GM21528 (cell line): ENCODE measurements around the gene SERPIND1.
"Not testable (repeated sequence)": the region's sequence is repeated elsewhere in the genome, so short reads cannot be mapped to it uniquely, and the experiment has no call there.

Source experiments
- ATAC-seq: cut with Tn5 transposase; IDR thresholded peaks from one replicate; pipeline ENCODE4 v1.9.1; 2021; ENCODE audit warnings: mild to moderate bottlenecking, moderate library complexity; ENCODE audit not compliant: unreplicated experiment, low FRiP score

SERPIND1 gene

DNA sequence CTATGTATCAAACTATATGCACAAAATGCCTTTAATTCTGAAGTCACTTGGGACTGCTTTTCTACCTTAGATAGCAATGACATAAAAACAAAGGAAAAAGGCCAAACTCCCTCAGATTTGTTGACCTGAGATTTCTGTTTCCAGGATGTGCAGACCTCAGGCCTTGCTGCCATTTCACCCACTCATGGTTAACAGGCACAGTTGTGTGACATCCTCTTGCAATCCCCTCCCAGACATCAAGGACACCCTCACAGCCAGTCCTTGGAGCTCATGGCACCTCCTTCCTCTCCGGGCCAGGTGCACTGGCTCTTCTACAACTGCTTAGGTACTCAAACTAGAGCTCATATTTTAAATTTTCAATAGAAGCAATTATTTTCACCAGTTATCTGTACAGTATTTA is 37.3 kb downstream of the SERPIND1 start:
- ATAC-seq = no peak

DNA sequence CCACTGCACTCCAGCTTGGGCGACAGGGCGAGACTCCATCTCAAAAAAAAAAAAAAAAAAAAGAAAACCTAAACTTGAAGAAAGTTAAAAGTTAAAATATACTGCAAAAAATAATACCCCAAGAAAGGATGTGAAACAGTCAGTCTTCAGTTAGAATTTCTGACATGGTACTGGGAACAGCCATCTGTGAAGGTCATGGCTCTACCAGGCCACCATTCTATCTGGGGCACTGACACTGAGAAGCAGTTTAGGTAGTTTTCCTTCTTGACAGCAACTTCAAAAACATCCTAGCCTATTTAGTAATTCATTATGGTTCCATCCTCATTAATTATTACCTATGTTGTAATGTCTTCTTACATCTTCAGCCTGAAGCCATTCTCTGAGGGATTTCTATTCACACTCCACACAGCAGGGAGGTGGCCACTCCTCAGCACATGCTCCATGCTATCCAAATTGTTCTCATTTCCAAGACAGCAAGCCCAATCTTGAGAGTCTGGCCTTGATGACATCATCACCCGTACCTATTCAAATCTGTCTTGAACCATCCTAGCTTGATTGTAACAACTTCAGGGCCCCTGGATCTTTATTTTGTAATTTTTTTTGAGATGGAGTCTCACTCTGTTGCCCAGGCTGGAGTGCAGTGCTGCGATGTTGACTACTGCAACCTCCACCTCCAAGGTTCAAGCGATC is 38.2 kb downstream of the SERPIND1 start:
- ATAC-seq = no peak

DNA sequence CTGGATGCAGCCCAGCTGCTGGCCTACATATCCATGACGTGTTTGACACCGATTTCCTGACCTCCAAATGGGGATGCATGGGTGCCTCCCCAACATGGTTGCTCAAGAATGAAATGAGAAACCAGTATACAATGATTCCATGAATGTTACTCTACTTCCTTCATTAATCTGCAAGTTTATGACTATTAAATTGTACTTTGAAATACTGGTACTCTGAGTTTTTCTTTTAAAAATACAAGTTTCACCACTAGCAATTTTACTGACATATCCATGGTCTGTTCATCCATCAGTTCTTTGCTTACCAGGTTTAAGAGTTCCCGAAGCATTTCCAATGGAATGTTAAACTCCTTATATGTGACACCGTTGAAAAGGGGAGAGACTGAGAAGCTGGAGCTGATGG is 39.1 kb downstream of the SERPIND1 start:
- ATAC-seq = no peak

DNA sequence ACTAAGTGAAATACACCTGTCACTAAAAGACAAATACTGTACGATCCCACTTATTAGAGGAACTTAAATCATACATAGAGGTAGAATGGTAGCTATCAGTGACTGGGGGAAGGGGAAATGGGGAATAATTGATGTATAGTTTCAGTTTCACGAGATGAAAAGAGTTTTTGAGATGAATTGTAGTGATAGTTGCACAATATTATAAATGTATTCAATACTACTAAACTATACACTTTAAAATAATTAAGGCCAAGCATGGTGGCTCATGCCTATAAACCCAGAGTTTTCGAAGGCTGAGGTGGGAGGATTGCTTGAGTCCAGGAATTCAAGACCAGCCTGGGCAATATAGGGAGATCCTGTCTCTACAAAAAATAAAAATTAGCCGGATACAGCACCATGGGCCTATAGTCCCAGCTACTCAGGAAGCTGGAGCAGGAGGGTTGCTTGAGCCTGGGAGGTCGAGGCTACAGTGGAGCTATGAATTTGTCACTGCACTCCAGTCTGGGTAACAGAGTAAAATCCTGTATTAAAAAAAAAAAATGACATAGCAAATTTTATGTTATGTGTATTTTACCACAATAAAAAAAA is 40.4 kb downstream of the SERPIND1 start:
- no peak for ATAC-seq

DNA sequence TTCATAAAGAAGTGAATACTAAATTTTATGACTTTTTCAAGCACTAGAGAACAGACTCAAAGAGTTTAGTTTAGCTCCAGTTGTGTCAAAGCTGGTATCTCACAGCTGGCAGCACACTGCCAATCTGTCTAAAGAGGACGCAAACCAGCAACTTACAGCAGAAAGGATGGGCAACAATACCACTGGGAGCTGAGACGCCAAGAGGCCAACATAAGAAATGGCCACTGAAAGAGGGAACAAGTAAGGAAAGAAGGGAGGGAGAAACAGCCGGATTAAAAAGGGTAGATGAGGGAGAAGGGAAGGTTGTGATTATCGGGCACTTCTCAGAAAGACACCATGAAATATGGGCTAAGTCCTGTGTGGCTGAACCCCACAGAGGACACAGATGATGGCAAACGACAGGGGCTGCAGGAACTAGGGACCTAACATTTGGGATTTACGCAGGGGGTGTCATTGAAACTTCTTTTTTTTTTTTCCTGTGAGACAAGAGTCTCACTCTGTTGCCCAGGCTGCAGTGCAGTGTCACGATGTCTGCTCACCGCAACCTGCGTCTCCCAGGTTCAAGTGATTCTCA is 41.7 kb downstream of the SERPIND1 start:
- ATAC-seq = no peak

DNA sequence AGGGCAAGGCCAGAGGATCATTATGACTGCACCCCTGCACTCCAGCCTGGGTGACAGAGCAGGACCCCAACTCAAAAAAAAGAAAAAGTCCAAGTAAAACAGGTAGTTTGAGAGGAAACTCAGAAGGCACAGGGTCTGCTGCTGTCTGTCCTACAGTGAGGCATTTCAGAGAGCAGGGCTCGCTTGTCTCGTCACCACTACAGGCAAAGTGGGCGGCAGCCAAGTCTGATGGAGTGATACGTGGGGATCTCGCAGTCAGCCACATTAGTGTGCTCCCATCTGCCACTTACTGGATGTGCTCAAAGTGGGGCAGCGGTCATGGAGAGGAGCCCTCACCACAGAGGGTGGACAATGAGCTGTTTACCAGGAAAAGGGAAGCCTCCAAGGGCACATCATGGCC is 42.6 kb downstream of the SERPIND1 start:
- no peak for ATAC-seq

DNA sequence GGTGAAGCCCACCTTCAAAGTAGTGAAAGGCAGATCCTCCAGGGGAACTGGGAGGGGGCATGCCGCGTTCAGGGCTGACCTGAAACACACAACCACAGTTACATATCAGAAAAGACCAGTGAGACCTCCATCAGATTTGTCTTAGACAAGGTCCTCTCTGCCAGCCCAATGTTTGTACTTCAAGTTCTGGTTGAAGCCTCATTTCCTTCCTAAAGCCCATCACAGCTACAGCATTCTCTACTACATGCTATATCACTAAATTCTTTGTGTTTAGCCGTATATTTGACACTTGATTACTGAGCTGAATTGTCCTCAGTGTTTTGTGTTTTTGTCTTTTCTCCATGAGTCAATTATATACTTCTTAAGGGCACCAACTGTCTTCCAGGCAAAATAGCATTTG is 44.6 kb downstream of the SERPIND1 start:
- no peak for ATAC-seq

DNA sequence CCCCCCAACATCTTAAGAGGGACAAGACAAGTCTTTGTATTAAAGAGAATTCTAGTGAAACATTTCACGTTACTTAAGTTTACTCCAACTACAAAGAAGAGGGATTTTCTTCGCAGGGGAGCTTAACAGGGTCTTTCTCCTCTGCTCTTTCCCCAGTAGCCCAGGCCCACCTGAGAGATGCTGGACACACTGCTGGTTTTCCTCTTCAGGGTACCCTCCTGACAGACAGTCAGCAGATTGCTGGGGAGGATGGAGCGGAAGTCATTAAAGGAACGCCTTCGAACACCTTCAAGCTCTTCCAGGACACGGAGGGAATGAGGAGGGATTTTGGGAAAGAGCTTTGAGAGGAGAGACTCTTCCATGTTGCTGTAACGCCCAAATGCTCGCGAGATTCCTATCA is 45.6 kb downstream of the SERPIND1 start:
- no peak for ATAC-seq

DNA sequence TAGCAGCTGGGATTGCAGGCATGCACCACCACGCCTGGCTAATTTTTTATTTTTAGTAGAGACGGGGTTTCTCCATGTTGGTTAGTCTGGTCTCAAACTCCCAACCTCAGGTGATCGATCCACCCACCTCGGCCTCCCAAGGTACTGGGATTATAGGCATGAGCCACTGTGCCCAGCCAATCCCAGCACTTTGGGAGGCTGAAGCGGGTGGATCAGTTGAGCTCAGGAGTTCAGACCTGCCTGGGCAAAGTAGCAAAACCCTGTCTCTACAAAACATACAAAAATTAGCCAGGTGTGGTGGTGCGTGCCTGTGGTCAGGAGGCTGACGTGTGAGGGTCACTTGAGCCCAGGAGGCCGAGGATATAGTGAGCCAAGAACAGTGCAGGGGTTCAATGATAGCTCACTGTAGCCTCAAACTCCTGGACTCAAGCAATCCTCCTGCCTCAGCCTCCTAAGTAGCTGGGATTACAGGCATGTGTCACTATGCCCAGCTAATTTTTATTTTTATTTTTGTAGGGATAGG is 47.9 kb downstream of the SERPIND1 start:
- not testable (repeated sequence) for ATAC-seq

DNA sequence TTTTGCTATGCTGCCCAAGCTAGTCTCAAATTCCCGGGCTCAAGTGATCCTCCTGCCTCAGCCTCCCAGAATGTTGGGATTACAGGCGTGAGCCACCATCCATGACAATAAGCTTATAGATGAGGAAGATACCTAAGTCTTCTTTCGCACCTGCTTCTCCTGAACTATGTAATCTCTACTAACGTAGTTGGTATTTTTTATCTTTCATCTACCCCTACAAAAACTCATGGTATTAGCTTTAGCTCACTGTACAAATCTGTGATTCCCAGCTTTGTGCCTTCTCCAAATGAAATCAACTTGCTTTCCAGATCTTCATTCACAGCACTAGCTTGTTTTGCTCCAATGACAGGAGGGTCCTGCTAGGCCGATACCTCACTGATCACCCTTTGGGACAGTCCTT is 48.3 kb downstream of the SERPIND1 start:
- ATAC-seq = no peak

DNA sequence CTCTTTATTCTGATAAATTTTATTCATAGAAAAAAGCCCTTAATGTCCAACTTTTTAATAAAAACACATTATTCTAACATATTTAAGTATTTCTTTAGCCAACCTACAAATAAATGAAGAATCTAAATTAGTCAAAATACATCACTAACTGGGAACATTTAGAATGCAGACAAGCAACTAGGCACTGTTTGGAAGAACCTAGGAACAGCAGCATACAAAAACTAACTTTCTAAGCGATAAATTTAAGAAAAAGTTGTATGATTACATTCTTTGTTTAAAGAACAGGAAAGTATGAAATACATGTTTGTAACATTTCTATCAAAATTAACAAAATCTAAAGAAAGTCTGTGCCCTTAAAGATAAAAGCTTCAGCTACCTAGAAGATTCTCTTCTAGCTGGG is 49.4 kb downstream of the SERPIND1 start:
- ATAC-seq = no peak

DNA sequence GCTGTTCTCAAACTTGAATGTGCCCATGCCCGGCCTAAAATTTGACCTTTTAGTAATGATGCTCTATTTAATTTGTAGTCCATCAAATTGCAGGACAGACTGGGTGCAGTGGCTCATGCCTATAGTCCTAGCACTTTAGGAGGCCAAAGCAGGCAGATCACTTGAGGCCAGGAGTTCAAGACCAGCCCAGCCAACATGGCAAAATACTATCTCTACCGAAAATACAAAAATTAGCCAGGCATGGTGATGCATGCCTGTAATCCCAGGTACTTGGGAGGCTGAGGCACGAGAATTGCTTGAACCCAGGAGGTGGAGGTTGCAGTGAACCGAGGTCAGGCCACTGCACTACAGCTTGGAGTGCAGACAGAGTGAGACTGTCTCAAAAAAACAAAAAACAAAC is 51.3 kb downstream of the SERPIND1 start:
- not testable (repeated sequence) for ATAC-seq

DNA sequence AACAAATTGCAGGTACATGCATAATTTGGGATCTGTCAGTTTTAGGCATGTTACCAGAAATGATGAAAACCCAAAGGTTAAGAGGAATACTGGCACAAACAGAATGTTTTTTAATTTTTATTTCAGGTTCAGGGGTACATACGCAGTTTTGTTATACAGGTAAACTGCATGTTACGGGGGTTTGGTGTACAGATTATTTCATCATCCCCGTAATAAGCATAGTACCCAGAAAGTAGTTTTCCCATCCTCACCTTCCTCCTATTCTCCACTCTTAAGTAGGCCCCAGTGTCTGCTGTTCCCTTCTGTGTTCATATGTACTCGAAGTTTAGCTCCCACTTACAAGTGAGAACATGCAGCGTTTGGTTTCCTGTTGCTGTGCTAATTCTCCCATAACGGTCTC is 51.7 kb downstream of the SERPIND1 start:
- no peak for ATAC-seq

DNA sequence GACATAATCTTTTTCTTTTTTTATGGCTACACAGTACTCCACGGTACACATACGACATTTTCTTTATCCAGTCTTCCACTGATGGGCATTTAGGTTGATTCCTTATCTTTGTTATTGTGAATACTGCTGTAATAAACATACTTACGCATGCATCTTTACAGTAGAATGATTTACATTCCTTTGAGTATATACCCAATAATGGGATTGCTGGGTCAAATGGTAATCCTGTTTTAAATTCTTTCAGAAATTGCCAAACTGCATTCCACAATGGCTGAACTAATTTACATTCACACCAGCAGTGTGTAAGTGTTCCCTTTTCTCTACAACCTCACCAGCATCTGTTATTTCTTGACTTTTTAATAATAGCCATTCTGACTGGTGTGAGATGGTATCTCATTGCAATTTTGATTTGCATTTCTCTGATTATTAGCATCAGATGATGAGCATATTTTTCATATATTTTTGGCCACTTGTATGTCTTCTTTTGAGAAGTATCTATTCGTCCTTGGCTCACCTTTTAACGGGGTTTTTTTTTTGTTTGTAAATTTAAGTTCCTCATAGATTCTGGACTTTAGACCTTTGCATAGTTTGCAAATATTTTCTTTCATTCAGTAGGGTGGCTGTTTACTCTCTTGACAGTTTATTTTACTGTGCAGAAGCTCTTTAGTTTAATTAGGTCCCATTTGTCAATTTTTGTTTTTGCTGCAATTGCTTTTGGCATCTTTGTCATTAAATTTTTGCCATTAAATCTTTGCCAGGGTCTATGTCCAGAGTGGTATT is 52.6 kb downstream of the SERPIND1 start:
- ATAC-seq = not testable (repeated sequence)

DNA sequence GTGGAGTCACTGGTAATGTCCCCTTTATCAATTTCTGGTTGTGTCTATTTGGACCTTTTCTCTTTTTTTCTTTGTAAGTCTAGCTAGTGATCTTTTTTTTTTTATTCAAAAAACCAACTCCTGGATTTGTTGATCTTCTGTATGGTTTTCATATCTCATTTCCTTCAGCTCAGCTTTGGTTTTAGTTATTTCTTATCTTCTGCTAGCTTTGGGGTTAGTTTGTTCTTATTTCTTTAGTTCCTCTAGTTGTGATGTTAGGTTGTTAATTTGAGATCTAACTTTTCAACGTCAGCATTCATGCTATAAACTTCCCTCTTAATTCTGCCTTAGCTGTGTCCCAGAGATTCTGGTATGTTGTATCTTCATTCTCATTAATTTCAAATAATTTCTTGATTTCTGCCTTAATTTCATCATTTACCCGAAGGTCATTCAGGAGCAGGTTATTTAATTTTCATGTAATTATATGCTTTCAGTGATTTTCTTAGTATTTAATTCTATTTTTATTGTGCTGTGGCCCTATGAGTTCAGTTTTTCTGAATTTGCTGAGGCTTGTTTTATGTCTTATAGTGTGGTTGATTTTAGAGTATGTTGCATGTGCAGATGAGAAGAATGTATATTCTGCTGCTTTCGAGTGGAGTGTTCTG is 55.7 kb downstream of the SERPIND1 start:
- ATAC-seq = no peak

DNA sequence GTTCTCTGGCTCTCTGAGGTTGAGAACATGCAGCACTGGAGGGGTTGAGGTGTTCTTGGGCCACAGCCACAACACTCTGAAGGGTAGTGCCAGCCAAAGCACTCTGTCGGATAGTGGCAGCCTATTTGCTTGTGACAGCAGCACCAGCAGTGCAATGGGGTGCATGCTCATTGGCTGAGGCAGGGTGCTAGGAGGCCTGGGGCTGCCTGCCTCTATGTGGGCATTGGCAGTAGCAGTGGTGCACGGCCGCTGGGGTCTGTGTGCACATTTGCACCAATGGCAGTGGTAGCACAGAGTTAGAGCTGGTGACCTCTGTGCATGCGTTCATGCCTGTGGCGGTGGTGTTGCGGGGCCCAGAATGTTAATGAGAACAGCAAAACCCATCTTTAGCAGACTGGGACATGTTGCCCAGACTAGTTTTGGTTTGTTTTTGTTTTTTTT is 59.3 kb downstream of the SERPIND1 start:
- no peak for ATAC-seq

DNA sequence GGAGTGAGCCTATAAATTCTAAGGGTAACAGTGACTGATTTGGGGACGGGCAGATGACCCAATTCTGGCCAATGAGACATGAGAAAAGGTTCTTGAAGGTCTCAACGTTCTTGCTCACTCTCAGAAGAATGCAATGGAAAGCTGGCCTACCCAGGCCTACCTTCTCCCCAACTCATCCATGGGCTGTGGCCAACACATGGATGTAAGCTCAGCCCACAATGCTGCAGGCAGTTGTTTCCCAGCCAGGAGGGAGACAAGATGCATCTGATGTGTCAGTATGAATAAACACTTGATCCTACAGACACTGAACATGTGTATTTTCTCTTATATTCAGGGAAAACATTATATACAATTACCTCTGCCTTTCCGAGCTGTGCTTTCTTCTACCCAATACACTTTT is 60.3 kb downstream of the SERPIND1 start:
- no peak for ATAC-seq

DNA sequence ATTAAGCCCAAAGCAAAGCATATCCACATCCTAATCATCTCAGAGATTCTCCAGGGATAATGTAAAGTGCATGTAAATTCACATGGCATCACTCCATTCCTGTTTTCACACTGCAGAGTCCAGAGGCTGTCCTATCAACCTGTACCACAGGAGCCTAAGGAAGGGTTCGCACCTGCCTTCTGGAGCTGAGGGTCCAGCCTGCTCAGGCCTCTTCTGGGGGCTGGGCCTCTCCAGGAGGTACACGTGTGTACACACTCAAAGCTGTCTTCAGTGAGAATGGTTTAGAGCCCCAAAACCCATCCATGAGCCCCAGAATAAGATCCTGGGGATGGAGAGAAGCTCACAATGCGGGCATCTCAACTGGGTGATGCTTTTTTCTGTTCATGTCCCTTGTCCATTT is 60.8 kb downstream of the SERPIND1 start:
- no peak for ATAC-seq
